Spleen (tissue), 11 donors: ENCODE data around the gene CEBPE. TPM values are rescaled to one million over a fixed set of nuclear protein-coding genes. Genes with fewer than 3 reads are reported as not detected.

Experiments used
- DNase-seq: peaks from one replicate; pipeline ENCODE4 v3.0.0-alpha.2; 2020
- H3K27ac ChIP-seq, 8 donors: fragments of 200-600 bp; sonication (generic) in 7 of 8; 1 replicate in 4 of 8; 2 replicates in 4 of 8; pipeline versions ENCODE4 v1.5.0 to v1.8.0; 2016 to 2021; ENCODE audit warnings: inconsistent platforms in 4 of 8, mild to moderate bottlenecking in 4 of 8, moderate library complexity in 1 of 8
- H3K27me3 ChIP-seq, 7 donors: fragments of 200-600 bp; sonication (generic) in 6 of 7; replicated peaks in 1 of 7; 1 replicate in 4 of 7; 2 replicates in 3 of 7; pipeline versions ENCODE4 v1.5.0 to v1.8.0; 2016 to 2021; ENCODE audit warnings: inconsistent platforms in 3 of 7, mild to moderate bottlenecking in 1 of 7
- H3K36me3 ChIP-seq, 6 donors: fragments of 200-600 bp; sonication (generic) in 5 of 6; 1 replicate in 4 of 6; 2 replicates in 2 of 6; pipeline versions ENCODE4 v1.5.0 to v1.8.0; 2016 to 2021; ENCODE audit warnings: inconsistent platforms in 2 of 6
- H3K4me1 ChIP-seq, 6 donors: fragments of 200-600 bp; sonication (generic) in 5 of 6; 1 replicate in 3 of 6; 2 replicates in 3 of 6; pipeline versions ENCODE4 v1.5.0 to v1.8.0; 2016 to 2021; ENCODE audit warnings: inconsistent platforms in 3 of 6
- H3K4me3 ChIP-seq, 8 donors: fragments of 200-600 bp; sonication (generic) in 7 of 8; 1 replicate in 4 of 8; 2 replicates in 4 of 8; pipeline versions ENCODE4 v1.5.0 to v1.8.0; 2016 to 2021; ENCODE audit warnings: inconsistent platforms in 4 of 8, mild to moderate bottlenecking in 4 of 8, moderate library complexity in 2 of 8
- H3K9me3 ChIP-seq, 8 donors: fragments of 200-600 bp; sonication (generic) in 7 of 8; 1 replicate in 4 of 8; 2 replicates in 4 of 8; pipeline versions ENCODE4 v1.5.0 to v1.8.0; 2016 to 2021; ENCODE audit warnings: inconsistent platforms in 4 of 8
- CTCF ChIP-seq, 11 experiments: fragments of 200-600 bp in 7 of 11; fragments of 450-650 bp in 4 of 11; sonication (generic) in 4 of 11; IDR thresholded peaks in 8 of 11; conservative IDR thresholded peaks in 3 of 11; 1 replicate in 7 of 11; 2 replicates in 4 of 11; pipeline versions ENCODE4 v1.4.0 to v1.8.0; 2016 to 2021; ENCODE audit warnings: antibody characterized with exemption in 11 of 11, inconsistent platforms in 4 of 11, mild to moderate bottlenecking in 1 of 11
- POLR2A ChIP-seq, 3 donors: fragments of 450-650 bp; IDR thresholded peaks; one replicate each; pipeline ENCODE4 v1.5.1; 2017; ENCODE audit warnings: antibody characterized with exemption in 3 of 3, mild to moderate bottlenecking in 1 of 3
- POLR2AphosphoS5 ChIP-seq, 3 donors: sonication (generic); formaldehyde crosslinking; IDR thresholded peaks; one replicate each; pipeline ENCODE4 v1.5.1; 2017; ENCODE audit warnings: antibody characterized with exemption in 3 of 3
- WGBS, 5 donors: extraction: QIAGEN DNeasy Blood & Tissue Kit in 3 of 5; methylation state at CpG; one replicate each; pipeline versions ENCODE4 v1.1.5 to v1.1.7; 2013 to 2018; 5-methylcytosine and 5-hydroxymethylcytosine counted together
- intact Hi-C: fragments of 100-400 bp; cut with DNase I; formaldehyde crosslinking; loops from one replicate; pipeline ENCODE4 v1.15.0; 2023; ENCODE audit warnings: low total_unique reads
- polyA plus RNA-seq, 3 donors: library from polyadenylated mRNA; stranded (reverse); fragments of 200-250 nt; gene quantifications; one replicate each; pipeline ENCODE4 v1.2.1, GENCODE V29; 2013
- total RNA-seq, 7 donors: library from RNA; depleted of rRNA in 3 of 7; stranded (reverse); fragments of >200 nt in 3 of 7; fragmentation: NEBNext Ultra II Directional in 4 of 7; extraction: Animal tissue kit (Norgen Biotek cat#: 25700) in 4 of 7; gene quantifications; one replicate each; pipeline versions ENCODE4 v1.1.0 to v1.2.1, GENCODE V29; 2016 to 2021
- donor health status: healthy with polysubstance abuse.
- donor health status: DM: no; HTN: no; CAD: no; lungs with moderate emphysema.
- donor health status: DM: no; HTN: no; CAD: no.
- donor health status: Bipolar disorder and iron deficiency.
- donor health status: healthy.
- donor health status: DM: no; HTN: no; CAD: no.
- donor health status: DM: yes; HTN: yes; CAD: no.

CEBPE gene
- total and polyA plus RNA-seq, 10 donors = 0.64 to 9.6 (median 1.5) TPM

- WGBS, 5 donors = 75 to 87% (median 81%) methylated on average over 2 of the region's 2 CpGs
- Histone ChIP-seq H3K9me3 (no peaks in the 10 kb centered on the region), H3K27ac (peak overlapping the region in 1 of 8 donors; percentile 99), H3K4me3 (peak overlapping the region in 7 of 8 donors; percentile 67 to 88 (median 78)), H3K4me1 (peaks cover 32 to 73% (median 50%) of the 10 kb centered on the region in 6 donors), H3K27me3 (no peaks in the 10 kb centered on the region), H3K36me3 (peaks cover 3 to 62% (median 55%) of the 10 kb centered on the region in 6 donors)
- DNase-seq = no peak
- intact Hi-C loops = no loop called here
- TF ChIP-seq POLR2AphosphoS5 (IDR thresholded peaks at IDR 0.05) = no peak
- TF ChIP-seq POLR2A (IDR thresholded peaks at IDR 0.05) = no peak
- no peak for TF ChIP-seq CTCF (IDR thresholded peaks at IDR 0.05 in 8 of 11, conservative IDR thresholded peaks at IDR 0.05 in 3 of 11)
These were observed 25.5 kb downstream of the CEBPE start for GRCh38 chr14:23093526-23093925.

GRCh38 chr14:23093104-23093503, 26.0 kb downstream of the CEBPE start:
- DNase-seq = no peak
- Histone ChIP-seq H3K9me3 (no peaks in the 10 kb centered on the region), H3K36me3 (peaks cover 3 to 62% (median 54%) of the 10 kb centered on the region in 6 donors), H3K4me3 (peak overlapping the region in 4 of 8 donors; percentile 74 to 88 (median 81)), H3K4me1 (peaks cover 32 to 69% (median 49%) of the 10 kb centered on the region in 6 donors), H3K27me3 (no peaks in the 10 kb centered on the region), H3K27ac (no peak overlapping the region)
- TF ChIP-seq CTCF (IDR thresholded peaks at IDR 0.05 in 8 of 11, conservative IDR thresholded peaks at IDR 0.05 in 3 of 11) = no peak
- intact Hi-C loops = no loop called here
- WGBS, 5 donors = 76 to 88% (median 78%) methylated on average over 2 of the region's 2 CpGs

GRCh38 chr14:23091294-23092225, 27.5 kb downstream of the CEBPE start:
- Histone ChIP-seq H3K9me3 (no peaks in the 10 kb centered on the region), H3K4me3 (no peak overlapping the region), H3K4me1 (peaks cover 23 to 63% (median 34%) of the 10 kb centered on the region in 6 donors), H3K27ac (no peak overlapping the region), H3K36me3 (peaks cover 4 to 69% (median 62%) of the 10 kb centered on the region in 6 donors), H3K27me3 (no peaks in the 10 kb centered on the region)
- intact Hi-C loops = no loop called here
- TF ChIP-seq POLR2A (IDR thresholded peaks at IDR 0.05) (no peak), POLR2AphosphoS5 (IDR thresholded peaks at IDR 0.05) (no peak), CTCF (IDR thresholded peaks at IDR 0.05 in 8 of 11, conservative IDR thresholded peaks at IDR 0.05 in 3 of 11) (no peak)
- WGBS, 5 donors = 73 to 91% (median 78%) methylated on average over 12 of the region's 12 CpGs
- peak; percentile 25 for DNase-seq

GRCh38 chr14:23090254-23090636, 28.8 kb downstream of the CEBPE start:
- H3K4me1 ChIP-seq = peaks cover 22 to 65% (median 33%) of the 10 kb centered on the region in 6 donors
- intact Hi-C loops = no loop called here
- no peaks in the 10 kb centered on the region for H3K27me3 ChIP-seq
- H3K27ac ChIP-seq = no peak overlapping the region
- no peaks in the 10 kb centered on the region for H3K9me3 ChIP-seq
- no peak for DNase-seq
- peaks cover 9 to 82% (median 74%) of the 10 kb centered on the region in 6 donors for H3K36me3 ChIP-seq
- TF ChIP-seq POLR2A (IDR thresholded peaks at IDR 0.05) (no peak), POLR2AphosphoS5 (IDR thresholded peaks at IDR 0.05) (no peak), CTCF (IDR thresholded peaks at IDR 0.05 in 8 of 11, conservative IDR thresholded peaks at IDR 0.05 in 3 of 11) (no peak)
- 72 to 91% (median 89%) methylated on average over 4 of the region's 4 CpGs for WGBS, 5 donors
- H3K4me3 ChIP-seq = no peak overlapping the region
